ENCODE measurements around the gene COMP.
"Not testable (repeated sequence)": the region's sequence is repeated elsewhere in the genome, so short reads cannot be mapped to it uniquely, and the experiment has no call there.

COMP gene

GRCh38 chr19:18790566-18791314 is at the start of gene COMP:
TSS of gene COMP (minus strand) at chr19:18791305. CDS start at chr19:18791269, 36 bp downstream.
- DNase-seq = peak; percentile 24

DNA sequence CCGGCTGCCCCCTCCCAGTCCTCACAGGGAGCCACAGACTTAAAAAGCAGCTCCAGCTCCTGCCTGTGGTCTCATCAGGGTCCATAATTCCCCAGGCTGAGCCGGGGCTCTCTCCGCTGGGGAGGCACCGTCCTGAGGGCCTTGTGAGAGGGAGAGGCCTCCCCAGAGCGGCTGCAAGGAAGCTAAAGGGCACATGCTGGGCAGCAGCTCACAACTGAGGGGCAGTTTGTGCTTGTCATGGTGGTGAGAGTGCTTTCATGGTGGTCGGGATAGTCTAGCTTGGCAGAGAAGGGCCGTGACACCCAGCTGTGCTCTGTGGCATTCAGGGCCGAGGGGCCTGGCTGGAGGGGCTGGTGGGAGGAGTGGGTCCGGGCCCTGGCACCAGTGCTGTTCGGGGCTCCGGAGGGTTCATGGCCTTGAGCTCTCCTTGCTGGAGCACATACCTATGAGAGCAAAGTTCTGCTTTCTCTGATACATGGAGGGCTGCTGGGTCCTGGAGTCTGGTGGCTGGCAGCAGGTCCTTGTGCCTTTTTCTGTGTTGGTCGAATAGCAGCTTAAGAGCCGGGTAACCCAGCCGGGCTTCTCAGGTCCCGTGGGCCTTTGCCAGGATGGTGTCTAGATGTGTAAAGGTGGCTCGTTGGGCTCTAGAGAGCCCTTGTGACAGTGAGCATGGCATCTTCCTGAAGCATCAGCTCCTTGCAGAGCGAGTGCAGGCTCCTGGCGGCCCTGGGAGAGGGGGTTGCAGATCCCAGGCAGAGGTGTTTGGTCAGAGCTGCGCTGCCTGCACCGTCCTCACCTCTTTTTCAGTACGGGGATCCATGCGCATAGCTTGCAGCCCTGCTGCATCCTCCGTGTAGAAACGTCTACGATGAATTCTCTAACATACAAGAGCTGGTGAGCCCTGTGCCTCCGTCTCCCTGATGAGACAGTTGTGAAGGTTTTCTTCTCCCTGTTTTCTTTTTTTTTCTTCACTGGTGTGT is 49.5 kb upstream of the COMP start:
- DNase-seq = no peak

GRCh38 chr19:18839465-18840287 is 48.6 kb upstream of the COMP start:
- DNase-seq = no peak

DNA sequence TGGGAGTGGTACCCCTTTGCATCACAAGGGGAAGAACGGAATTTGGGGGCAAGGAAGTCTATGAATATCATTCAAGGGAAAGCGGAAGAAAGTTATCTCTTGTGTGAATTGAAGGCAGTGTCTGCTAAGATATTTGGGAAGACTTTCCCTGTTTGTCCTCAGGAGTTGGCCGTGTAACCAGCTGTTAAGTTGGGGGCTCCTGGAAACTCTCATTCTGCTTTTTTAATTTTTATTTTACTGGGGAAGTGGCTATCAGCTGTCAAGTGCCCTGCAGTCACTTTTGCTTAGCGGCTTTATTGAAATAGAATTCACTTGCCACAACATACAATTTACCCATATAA is 43.5 kb upstream of the COMP start:
- DNase-seq = no peak

DNA sequence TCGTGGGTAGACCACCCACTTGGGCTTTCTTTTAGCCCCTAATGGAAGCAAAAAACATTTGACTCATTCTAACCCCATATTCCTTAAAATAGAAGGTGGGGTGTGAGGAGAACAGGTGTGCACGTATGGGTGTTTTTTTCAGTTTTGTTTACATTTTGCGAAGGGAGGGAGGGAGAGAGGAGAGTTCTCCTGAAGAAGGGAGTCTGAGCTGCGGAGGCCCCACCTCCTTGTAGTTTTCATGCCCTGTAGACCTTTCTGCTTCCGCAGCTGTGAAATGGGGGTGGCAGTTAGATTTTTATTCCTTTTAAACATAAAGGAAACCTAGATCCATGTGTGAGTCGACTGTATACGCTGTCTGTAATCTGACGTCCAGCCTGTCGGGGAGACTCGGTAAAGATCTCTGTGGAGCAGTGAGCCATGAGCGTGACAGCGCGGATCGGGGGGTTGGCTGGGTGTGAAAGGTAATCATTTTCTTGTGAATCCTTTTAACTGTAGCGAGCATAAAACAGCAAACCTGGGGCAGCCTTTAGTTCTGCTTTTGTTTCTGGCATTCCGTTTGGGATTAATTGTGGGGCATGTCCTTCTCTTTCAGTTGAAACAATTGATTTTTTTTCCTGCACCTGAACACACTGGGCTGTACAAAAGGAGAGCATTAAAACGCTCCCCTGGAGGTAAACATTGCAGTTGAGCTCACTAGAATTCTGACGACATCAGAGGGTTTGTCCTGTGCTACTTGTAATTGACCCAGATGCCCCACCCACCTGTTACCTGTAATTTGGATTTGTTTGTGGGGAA is 42.9 kb upstream of the COMP start:
- DNase-seq = peak; percentile 8

- peak; percentile 21 for DNase-seq
Measured at GRCh38 chr19:18833141-18833476, 42.0 kb upstream of the COMP start.

- peak; percentile 25 for DNase-seq
Measured at GRCh38 chr19:18832306-18833140, 41.4 kb upstream of the COMP start.

- peak; percentile 98 for DNase-seq
Measured at GRCh38 chr19:18831524-18832305, 40.6 kb upstream of the COMP start, which contains the start of gene UPF1. TSS of gene UPF1 (plus strand) at chr19:18831959. CDS start at chr19:18832210, 251 bp downstream.

- no peak for DNase-seq
Measured at GRCh38 chr19:18830488-18830887, 39.4 kb upstream of the COMP start.

- DNase-seq = no peak
Measured at GRCh38 chr19:18828786-18829185, 37.7 kb upstream of the COMP start.

DNA sequence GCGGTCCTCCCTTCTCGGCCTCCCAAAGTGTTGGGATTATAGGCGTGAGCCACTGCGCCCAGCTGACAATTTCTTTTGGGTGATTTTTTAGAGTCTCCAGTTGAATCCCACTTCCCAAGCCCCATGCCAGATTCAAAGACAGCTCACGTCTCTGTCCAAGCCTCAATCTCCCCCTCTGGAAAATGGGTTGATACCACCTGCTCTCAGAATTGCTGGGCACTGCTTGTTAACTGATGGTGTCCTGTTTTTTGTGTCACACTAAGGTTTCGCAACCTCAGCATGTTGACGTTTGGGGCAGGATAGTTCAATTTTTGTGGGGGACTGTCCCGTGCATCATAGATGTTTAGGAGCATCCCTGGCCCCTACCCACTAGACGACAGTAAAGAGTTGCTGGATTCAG is 26.5 kb upstream of the COMP start:
- no peak for DNase-seq

- not testable (repeated sequence) for DNase-seq
Measured at GRCh38 chr19:18816645-18817044, 25.5 kb upstream of the COMP start.

GRCh38 chr19:18815673-18816072 is 24.6 kb upstream of the COMP start:
- no peak for DNase-seq

DNA sequence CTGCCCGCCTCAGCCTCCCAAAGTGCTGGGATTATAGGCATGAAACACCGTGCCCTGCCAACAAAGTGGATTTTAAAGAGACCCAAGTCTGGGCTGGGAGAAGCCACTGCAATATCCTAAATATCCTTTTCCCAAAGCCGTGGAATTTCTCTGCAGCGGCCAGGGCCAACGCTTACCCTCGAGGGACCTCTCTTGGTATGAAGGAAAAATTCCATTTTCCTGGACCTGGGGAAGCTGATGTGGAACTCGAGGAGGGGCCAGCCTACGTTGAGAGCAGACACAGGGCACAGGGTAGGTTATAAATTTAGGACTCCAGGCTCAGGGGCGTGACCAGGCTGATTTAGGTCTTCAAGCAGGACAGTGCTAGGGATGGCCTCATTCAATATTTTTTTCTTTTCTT is 23.0 kb upstream of the COMP start:
- DNase-seq = peak; percentile 22

DNA sequence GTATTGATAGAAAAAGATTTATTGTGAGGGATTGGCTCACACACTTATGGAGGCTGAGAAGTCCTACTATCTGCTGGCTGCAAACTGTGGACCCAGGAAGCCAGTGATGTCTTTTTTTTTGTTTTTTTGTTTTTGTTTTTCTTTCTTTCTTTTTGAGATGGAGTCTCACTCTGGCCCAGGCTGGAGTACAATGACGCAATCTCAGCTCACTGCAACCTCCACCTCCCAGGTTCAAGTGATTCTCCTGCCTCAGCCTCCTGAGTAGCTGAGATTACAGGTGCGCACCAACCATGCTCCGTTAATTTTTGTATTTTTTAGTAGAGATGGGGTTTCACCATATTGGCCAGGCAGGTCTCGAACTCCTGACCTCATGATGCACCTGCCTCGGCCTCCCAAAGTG is 20.5 kb upstream of the COMP start:
- DNase-seq = not testable (repeated sequence)

- no peak for DNase-seq
Measured at GRCh38 chr19:18809149-18809868, 18.2 kb upstream of the COMP start.

GRCh38 chr19:18807861-18808331 is 16.8 kb upstream of the COMP start:
- DNase-seq = no peak

DNA sequence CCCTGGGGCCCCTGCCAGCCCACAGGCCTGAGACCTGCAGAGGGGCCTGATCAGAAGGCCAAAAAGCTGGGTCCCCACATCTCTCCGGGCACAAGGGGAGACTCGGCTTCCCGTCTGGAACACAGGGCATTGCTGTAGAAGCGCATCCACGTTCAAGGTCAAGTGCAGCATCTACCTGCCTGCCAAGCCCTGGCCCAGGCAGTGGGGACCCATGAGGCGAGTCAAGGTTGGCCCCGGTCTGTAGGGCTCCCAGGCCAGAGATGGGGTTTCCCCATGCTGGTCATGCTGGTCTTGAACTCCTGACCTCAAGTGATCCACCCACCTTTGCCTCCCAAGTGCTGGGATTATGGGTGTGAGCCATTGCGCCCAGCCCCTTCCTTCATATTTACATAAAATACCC is 13.5 kb upstream of the COMP start:
- DNase-seq = no peak

DNA sequence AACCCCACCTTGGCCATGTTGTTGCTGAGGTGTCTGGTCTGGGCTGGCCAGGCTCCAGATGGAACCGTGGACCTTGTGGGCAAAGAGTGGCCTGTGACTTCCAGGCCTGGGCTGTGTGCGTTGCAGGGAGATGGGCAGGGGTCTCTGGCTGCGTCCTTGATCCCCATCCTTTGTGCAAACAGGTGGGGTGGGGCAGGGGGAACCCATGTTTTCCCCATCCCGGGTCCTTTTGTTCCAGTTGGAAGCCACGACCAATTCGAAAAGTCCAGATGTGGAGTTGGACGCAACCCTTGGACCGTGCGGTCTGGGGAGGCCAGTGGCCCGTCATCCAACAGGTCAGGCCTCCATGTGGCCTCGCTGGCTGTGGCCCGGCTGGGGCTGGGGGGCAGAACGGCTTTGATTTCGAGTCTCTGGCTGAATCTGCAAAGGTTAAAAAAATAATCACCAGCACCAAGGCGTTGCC is 13.1 kb upstream of the COMP start:
- no peak for DNase-seq
